Measurements from ENCODE around the gene DNAJB9. TPM values are rescaled to one million over a fixed set of nuclear protein-coding genes. Genes with fewer than 3 reads are reported as not detected.

DNAJB9 gene
- total and polyA plus RNA-seq, 2 of the 8 experiments (the other 6 are each of a cell fraction or from before 2014, with no cell fraction given): 1.8 to 9.7 TPM

- Histone ChIP-seq H3K4me1 (replicated peaks in 1 of 4; ENCODE audit: control insufficient read depth in 3 of 4, insufficient read depth in 4 of 4, low read length in 3 of 4) (no peaks in the 10 kb centered on the region), H3K4me3 (ENCODE audit: extremely low read depth in 1 of 4, insufficient read depth in 2 of 4, low read depth in 3 of 4, low read length in 4 of 4) (no peak overlapping the region), H3K36me3 (ENCODE audit: control insufficient read depth in 2 of 4, insufficient read depth in 4 of 4, low read length in 3 of 4) (no peaks in the 10 kb centered on the region; a peak in 1 of 8 replicates), H2AK5ac (ENCODE audit: low read depth, low read length) (no peak overlapping the region), H3K23me2 (ENCODE audit: low read depth, low read length) (no peaks in the 10 kb centered on the region), H2BK12ac (ENCODE audit: low read depth, low read length) (no peak overlapping the region), H2BK120ac (replicated peaks; ENCODE audit: low read depth, low read length) (no peak overlapping the region), H4K20me1 (replicated peaks in 1 of 2; ENCODE audit: control insufficient read depth in 1 of 2, insufficient read depth in 2 of 2, low read length in 2 of 2) (no peaks in the 10 kb centered on the region), H3K4ac (replicated peaks; ENCODE audit: insufficient read length, low read depth, low read length) (no peak overlapping the region), H4K5ac (ENCODE audit: insufficient read length, low read depth, low read length) (no peak overlapping the region), H3K27ac (ENCODE audit: low read depth, low read length) (no peak overlapping the region), H3K27me3 (replicated peaks in 1 of 4; ENCODE audit: control insufficient read depth in 3 of 4, extremely low read depth in 1 of 4, insufficient read depth in 3 of 4, low read length in 3 of 4) (no peaks in the 10 kb centered on the region), H3K9ac (replicated peaks in 1 of 4; ENCODE audit: extremely low read depth in 1 of 4, low read depth in 3 of 4, low read length in 3 of 4) (no peak overlapping the region), H2BK20ac (ENCODE audit: low read length) (no peak overlapping the region), H3K18ac (ENCODE audit: extremely low read depth, low read length) (no peak overlapping the region), H3K23ac (ENCODE audit: insufficient read length) (no peak overlapping the region), H3K4me2 (ENCODE audit: insufficient read depth in 1 of 2, low read depth in 2 of 2, low read length in 2 of 2) (no peak overlapping the region), H3K79me2 (ENCODE audit: control insufficient read depth in 1 of 2, insufficient read depth in 2 of 2, low read length in 2 of 2) (no peaks in the 10 kb centered on the region), H4K8ac (ENCODE audit: extremely low read depth, insufficient read depth, low read length) (no peak overlapping the region), H2BK5ac (ENCODE audit: low read depth, low read length) (no peak overlapping the region), H4K91ac (replicated peaks; ENCODE audit: insufficient read length, low read length) (no peak overlapping the region), H3K14ac (ENCODE audit: insufficient read length) (no peak overlapping the region), H2AFZ (ENCODE audit: low read length) (no peak overlapping the region), H3K9me3 (ENCODE audit: insufficient read depth in 2 of 2, low read depth in 1 of 2, low read length in 1 of 2) (peaks cover 11 to 18% of the 10 kb centered on the region in 2 experiments), H2BK15ac (ENCODE audit: low read length) (no peak overlapping the region), H3K79me1 (ENCODE audit: low read depth, low read length) (no peaks in the 10 kb centered on the region), H3K56ac (replicated peaks; ENCODE audit: insufficient read length, low read depth, low read length) (no peak overlapping the region)
- POLR2A ChIA-PET (ENCODE audit: partially characterized antibody): no interaction called here
- FAIRE-seq (no peak), DNase-seq (ENCODE audit: low read depth in 1 of 2, low spot score in 2 of 2) (no peak)
- CTCF ChIA-PET (ENCODE audit: partially characterized antibody): no interaction called here
- 90% methylated on average over 3 of the region's 3 CpGs; no CpG with 5 or more reads in 1 of the 2 experiments for WGBS, 2 experiments (ENCODE audit: extremely low coverage in 1 of 2, insufficient coverage in 1 of 2, insufficient read length in 1 of 2, insufficient replicate concordance in 2 of 2, low coverage in 1 of 2, low lambda C conversion rate in 2 of 2, missing lambda C conversion rate in 1 of 2)
- TF ChIP-seq SP2 (IDR thresholded peaks at IDR 0.05; ENCODE audit: low read length) (no peak), GTF2F1 (IDR thresholded peaks at IDR 0.05; ENCODE audit: borderline replicate concordance, low read depth, low read length) (no peak), EGR1 (IDR thresholded peaks at IDR 0.05; ENCODE audit: borderline replicate concordance, low read depth, low read length) (no peak), KDM1A (IDR thresholded peaks at IDR 0.05; ENCODE audit: borderline replicate concordance, low read length) (no peak), MAFK (IDR thresholded peaks at IDR 0.05; ENCODE audit: low read depth, low read length) (no peak), SAP30 (IDR thresholded peaks at IDR 0.05; ENCODE audit: insufficient read depth, insufficient replicate concordance, low read length) (no peak), ATF3 (IDR thresholded peaks at IDR 0.05; ENCODE audit: insufficient read depth, low read depth, low read length) (no peak), NRF1 (IDR thresholded peaks at IDR 0.05; ENCODE audit: low read depth, low read length) (no peak), RAD21 (IDR thresholded peaks at IDR 0.05 in 1 of 2, conservative IDR thresholded peaks at IDR 0.05 in 1 of 2; ENCODE audit: low read depth in 2 of 2, low read length in 2 of 2) (no peak), GABPA (IDR thresholded peaks at IDR 0.05; ENCODE audit: borderline replicate concordance, insufficient read depth, low read length) (no peak), TAF7 (optimal IDR thresholded peaks at IDR 0.05; ENCODE audit: borderline replicate concordance, low read depth, low read length) (no peak), TAF1 (IDR thresholded peaks at IDR 0.05; ENCODE audit: low read depth, low read length) (no peak), CHD1 (IDR thresholded peaks at IDR 0.05; ENCODE audit: low read depth, low read length) (no peak)
These were observed 12.5 kb upstream of the DNAJB9 start for GRCh38 chr7:108557191-108557590.
